Activated naive CD4-positive, alpha-beta T cell (primary cell): Measurements from ENCODE around the gene FMO5.
"Not testable (repeated sequence)": the region's sequence is repeated elsewhere in the genome, so short reads cannot be mapped to it uniquely, and the experiment has no call there.

Experiments
- DNase-seq, 4 experiments: peaks; one replicate each; lab custom pipeline; 2025; lab: John Stamatoyannopoulos, UW

The FMO5 gene

DNA sequence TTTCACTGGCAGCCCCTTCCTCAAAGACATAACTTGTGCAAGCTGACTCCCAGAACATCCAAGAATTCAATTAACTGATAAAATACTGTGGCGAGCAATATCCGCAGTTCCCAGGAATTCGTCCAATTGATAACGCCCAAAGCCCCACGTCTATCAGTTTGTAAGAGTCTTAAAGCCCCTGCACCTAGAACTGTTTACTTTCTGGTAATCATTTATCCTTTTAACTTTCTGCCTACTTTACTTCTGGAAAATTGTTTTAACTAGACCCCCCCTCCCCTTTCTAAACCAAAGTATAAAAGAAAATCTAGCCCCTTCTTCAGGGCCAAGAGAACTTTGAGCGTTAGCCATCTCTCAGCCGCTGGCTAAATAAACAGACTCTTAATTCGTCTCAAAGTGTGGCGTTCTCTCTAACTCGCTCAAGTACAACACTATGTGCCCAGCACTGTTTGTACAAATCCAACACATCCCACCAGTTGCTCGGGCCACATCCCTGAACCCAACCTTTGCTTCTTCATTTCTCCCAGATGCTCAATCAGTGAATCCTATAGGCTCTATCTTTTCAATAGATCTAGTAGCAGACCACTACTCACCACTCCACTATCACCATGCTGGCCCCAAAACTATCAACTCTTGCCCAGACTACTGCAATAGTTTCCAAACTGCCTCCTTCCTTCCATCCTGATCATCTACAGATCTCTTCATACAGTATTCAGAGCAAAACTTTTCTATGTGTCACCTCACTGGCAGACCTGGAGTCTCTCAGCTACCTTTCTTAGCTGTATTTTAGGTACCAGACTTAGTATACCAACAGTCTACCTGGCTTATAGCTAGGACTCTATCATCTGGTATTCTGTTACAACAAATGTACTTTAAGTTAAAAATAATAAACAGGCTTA is 14.0 kb upstream of the FMO5 start:
- no peak for DNase-seq

DNA sequence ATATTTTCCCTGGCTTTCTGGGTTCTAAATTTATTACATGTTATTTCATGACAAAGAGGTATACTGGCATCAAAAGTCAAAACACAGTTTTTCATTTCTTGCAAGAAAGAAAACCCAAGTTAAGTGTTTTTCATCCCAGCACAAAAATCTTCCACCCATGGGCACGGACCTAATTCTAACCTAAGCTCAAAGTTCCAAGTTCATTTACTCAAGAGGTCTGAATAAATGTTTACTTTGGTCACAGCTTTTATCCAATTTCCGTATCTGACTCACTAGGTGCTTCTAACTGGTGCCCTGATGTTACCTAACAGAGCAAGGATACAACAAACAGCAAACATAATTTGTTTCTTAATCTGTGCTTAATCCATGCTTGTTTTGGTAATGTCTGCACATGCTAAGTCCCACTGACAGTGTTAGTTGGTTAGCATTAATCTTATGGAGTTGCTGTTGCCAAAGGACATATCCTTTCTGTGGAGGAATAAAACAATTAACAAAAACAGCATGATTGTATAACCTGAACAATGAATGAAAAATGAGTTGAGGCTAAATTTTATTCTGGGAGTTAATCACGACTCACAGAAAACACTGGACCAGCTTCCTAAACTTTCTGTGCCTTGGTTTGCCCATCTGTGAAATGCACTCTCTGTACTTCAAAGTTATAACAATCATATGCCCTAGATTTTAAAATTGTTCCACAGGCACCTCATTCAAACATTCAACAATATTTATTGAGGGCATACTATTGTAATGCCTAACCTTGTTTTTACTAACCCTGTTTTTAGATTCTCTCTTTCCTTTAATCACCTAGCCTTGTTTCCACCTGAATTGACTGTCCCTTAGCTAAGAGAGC is 13.1 kb upstream of the FMO5 start:
- DNase-seq: no peak

DNA sequence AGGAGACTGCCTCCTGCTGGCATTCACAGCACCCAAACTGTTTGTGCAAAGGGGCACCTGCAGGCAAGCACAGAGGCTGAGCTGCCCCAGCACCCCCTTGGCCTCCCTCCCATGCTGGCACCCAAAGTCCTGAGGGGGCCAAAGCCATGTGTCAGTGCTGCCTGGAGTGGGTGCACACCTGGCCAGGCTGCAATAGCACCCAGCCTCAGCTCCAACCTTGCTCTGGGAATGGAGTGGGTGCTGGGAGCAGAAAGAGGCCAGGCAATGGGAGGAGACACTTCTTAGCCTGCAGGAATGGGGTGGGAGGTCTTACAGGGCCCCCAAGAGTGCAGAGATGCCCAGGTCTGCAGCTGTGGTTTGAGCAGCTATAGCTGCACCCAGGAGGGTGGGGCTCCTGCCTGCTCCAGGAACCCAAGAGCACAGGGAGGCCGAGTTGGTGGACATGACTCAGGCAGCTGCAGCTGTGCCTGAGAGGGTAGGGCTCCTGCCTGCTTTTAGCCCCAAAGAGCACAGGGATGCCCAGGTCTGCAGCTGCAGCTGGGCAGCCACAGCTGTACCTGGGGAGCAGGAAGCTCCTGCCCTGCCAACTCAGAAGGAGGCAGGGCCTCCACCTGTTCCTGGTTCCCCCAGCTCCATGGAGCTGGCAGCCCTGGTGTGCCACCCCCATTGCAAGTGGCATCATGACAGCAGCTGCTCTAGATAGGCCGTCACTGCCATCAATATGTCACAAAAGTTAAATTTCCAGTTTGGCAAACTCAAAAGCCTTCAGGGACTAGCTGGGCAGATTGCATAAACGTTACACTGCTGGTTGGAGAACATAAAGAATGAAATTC is 12.0 kb upstream of the FMO5 start:
- DNase-seq: no peak

DNA sequence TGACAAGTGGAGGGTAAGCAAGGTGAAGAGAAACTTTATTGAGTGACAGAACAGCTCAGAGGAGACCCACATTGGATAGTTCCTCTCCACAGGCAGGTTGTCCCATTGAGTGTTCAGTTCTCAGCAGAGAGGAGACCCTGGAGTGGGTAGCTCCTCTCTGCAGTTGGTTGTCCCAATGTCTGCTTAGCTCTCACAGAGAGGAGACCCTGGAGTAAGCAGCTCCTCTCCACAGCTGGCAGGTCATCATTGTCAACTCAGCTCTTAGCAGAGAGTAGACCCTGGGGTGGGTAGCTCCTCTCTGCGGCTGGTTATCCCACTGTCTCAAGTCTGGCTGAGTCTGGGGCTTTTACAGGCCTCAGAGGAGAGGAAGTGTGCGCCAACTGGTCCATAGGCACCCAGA is 11.3 kb upstream of the FMO5 start:
- DNase-seq: no peak

DNA sequence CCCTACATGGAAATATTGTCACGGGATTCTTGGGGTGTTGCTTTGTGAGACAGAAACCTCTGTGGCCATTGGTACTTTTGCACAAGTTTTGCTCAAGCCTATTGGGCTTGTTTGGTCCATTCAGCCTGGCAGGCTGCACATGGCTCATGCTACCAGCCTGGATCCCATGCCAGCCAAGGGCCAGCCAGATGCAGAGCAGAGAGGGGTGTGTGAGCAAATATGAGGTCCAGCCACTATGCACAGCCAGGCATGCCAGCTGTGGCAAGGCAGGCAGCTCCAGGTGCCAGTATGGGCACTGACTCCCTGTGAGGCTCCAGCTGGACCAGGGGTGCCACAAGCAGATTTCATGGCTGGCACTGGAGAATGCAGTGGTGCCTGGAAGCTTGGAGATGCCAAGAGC is 10.7 kb upstream of the FMO5 start:
- no peak for DNase-seq

DNA sequence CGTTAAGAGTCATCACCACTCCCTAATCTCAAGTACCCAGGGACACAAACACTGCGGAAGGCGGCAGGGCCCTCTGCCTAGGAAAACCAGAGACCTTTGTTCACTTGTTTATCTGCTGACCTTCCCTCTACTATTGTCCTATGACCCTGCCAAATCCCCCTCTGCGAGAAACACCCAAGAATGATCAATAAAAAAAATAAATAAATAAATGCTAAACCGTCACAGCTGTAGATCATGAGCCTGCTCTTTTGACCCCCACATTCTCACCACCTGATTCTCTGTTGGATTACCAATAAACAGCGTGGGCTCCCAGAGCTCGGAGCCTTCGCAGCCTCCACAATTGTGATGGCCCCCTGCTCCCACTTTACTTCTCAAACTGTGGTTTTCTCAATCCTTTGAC is 8.8 kb upstream of the FMO5 start:
- not testable (repeated sequence) for DNase-seq

DNA sequence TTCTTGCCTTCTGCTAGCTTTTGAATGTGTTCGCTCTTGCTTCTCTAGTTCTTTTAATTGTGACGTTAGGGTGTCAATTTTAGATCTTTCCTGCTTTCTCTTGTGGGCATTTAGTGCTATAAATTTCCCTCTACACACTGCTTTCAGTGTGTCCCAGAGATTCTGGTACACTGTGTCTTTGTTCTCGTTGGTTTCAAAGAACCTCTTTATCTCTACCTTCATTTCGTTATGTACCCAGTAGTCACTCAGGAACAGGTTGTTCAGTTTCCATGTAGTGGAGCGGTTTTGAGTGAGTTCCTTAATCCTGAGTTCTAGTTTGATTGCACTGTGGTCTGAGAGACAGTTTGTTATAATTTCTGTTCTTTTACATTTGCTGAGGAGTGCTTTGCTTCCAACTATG is 5.9 kb upstream of the FMO5 start:
- DNase-seq: not testable (repeated sequence)

DNA sequence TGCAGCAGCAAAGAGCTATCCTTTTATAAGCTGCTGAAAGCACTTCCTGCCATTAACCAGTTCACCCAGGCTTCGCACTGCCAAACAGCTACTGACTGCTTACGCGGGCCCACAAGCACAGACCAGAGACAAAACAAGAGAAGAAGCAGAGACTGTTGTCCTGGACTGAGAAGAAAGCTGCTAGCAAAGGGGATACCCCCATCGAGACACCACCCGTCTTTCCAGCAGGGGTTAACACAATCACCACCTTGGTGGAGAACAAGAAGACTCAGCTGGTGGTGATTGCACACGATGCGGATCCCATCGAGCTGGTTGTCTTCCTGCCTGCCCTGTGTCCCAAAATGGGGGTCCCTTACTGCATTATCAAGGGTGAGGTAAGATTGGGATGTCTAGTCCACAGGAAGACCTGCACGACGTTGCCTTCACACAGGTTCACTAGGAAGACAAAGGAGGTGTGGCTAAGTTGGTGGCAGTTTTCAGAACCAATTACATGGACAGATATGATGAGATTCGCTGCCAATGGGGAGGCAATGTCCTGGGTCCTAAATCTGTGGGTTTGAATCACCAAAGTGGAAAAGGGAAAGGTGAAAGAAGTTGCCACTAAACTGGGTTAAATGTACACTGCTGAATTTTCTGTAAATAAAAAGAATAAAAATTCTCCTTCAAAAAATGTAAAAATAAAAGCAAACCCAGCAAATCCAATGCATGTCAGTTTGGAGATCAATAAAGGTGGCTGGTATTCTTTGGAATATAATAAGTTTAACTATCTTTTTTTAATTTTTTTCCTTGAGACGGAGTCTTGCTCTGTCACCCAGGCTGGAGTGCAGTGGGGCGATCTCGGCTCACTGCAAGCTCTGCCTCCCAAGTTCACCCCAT is 1.2 kb downstream of the FMO5 start:
- no peak for DNase-seq

DNA sequence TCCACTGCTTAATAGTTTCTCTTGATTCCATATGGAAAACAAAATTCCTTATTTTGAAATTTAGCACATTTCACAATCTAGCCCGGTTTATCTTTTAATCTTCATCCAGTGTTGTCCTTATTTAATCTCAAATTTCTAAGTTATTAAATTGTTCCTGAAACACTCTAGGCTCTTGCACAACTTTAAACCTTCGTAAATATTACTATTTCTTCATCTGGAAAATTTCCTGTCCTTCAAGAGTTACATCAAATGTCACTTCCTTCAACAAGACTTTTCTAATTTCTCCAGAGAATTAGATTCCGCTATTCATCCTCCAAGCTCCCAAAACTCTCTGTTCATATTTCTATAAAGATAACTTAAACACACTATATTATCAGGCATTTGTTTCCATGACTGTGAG is 6.5 kb downstream of the FMO5 start:
- no peak for DNase-seq

DNA sequence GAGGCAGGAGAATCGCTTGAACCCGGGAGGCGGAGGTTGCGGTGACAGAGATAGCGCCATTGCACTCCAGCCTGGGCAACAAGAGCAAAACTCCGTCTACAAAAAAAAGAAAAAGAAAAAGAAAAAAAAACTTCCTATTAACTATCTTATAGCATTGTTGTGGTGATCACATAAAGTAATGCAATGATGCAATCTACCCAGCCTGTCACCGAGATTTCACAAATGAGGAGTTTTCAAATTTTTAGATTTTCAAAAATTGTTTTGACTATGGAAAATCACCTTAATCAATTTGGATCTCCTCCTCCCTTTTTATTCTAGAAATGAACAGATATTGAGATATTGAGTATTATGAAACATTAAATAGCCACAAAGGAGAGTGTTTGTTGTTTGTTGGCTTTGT is 8.0 kb downstream of the FMO5 start:
- DNase-seq: no peak

DNA sequence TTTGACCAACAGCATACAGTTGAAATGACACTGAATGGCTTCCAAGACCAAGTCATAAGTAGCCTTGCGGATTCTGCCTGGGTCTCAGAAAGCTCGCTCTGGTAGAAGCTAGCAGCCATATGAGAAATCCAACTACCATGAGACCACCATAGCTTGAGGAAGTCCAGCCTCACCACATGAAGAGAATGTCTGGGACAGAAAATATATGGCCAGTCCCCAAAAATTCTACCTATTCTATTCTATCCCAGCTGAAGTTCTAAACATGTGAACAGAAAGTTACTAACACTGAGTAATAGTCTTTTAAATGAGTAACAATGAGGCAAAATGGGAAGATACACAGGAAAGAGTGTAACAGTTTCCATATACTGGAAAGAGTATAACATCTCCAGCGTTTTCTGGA is 9.0 kb downstream of the FMO5 start:
- no peak for DNase-seq

DNA sequence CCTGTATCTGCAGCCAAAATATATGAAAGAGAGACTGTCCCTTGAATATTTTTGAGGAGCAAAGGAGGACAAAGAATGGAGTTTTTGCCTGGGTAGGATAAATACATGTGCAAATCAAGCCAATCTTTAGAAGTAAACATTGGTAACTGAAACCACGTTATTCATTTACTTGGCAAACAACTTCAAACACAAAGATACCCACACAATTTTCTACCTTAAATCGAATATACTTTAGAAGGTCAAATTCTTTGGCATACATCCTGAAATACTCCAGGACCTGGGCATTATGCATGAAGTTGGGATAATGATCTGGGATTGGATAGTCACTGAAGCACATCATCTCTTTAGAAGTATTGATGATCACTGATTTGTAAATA is 9.6 kb downstream of the FMO5 start:
- DNase-seq: no peak

DNA sequence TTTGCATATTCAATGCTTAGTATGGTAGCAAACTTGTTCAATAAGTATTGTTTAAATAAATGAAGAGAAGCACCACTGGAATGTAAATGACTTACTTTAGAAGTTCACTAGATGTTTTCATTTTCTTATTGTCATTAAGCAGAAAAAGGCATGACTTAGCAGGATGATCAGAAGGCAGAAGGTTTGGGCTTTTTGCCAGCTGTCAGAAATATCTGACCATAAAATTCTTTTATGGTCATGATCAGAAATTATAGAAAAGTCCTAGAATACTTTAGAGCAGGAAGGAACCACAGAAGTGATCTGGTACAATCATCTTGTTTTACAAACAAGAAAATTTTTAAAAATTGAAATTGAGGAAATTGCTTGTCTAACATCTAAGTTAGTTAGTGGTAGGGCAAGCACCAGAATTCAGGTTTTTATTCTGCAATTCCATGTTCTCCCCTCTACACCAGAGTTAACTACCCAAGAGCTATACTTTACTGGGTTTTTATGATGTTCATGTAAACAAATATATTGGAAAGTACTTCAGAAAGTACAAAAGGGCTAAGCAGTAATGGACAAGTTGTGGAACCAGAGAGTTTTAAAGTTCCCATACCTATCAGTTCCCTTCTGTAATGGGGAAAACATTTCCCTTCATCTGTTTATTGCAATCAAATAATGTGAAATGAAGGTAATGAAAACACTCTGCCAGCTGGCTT is 10.1 kb downstream of the FMO5 start:
- DNase-seq: no peak

DNA sequence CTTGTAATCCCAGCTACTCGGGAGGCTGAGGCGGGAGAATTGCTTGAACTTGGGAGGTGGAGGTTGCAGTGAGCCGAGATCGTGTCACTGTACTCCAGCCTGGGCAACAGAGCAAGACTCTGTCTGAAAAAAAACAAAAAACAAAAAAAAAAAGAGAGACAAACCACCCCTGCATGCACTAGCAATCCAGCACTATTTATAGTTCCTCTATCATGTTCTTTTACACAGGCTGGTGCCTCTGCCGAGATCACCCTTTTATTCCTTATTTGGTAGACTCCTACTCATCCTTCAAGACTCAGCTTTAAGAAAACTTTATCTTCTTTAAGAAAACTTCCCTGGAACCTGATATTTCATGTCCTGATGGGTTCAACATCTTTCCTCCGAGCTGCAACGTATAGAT is 10.8 kb downstream of the FMO5 start:
- DNase-seq: no peak

DNA sequence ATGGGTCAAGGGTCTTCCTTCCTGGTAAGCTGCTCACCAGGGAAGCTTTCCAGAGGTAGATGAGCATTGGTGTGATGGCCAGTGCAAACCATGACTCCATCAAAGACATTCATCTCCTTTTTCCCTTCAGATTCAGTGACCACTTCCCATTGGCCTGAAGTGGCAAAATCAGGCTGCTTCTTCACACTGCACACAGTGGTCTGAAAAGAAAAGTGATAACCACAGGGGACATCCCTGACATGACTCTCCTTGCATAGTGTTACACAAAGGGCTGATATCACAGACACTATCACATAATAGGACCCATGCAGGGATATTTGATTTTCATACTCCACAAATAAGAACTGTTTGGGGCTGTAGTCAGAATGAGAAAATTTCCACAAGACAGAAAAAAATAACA is 11.9 kb downstream of the FMO5 start:
- DNase-seq: no peak

DNA sequence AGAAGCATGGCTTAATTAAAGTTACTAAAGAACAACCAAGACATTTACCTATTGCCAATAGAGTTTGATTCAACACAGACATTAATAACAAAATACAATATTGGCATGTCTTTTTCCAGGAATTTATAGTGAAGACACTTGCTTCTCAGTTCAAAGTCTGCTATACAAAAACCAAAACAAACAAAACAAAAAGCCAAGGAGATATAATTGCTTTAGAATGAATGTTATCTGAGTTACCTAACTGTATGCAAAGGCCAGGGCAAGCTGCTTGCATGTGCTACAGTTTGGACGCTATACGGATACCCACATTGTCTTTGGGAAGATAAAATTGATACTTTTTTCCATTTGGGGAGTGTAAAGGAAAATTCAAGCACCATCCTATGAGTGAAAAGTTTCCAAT is 13.6 kb downstream of the FMO5 start:
- no peak for DNase-seq

DNA sequence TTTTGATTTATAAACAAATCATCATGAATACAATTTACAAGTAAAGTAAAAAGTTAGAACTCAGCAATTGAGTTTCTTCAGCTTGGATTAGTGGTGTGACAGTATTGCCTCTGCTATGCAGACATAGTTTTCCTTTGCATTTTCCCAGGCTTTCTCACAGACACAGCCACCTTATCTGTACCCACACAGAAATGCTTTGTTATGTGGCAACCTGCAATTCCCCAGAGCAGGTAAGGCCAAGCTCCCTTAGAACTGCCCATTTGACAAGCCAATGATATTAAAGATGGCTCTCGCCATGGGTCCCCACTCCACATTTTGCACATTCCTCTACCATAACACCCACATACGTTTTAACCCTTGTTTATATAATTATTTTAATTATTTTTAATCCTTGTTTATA is 14.2 kb downstream of the FMO5 start:
- DNase-seq: no peak

DNA sequence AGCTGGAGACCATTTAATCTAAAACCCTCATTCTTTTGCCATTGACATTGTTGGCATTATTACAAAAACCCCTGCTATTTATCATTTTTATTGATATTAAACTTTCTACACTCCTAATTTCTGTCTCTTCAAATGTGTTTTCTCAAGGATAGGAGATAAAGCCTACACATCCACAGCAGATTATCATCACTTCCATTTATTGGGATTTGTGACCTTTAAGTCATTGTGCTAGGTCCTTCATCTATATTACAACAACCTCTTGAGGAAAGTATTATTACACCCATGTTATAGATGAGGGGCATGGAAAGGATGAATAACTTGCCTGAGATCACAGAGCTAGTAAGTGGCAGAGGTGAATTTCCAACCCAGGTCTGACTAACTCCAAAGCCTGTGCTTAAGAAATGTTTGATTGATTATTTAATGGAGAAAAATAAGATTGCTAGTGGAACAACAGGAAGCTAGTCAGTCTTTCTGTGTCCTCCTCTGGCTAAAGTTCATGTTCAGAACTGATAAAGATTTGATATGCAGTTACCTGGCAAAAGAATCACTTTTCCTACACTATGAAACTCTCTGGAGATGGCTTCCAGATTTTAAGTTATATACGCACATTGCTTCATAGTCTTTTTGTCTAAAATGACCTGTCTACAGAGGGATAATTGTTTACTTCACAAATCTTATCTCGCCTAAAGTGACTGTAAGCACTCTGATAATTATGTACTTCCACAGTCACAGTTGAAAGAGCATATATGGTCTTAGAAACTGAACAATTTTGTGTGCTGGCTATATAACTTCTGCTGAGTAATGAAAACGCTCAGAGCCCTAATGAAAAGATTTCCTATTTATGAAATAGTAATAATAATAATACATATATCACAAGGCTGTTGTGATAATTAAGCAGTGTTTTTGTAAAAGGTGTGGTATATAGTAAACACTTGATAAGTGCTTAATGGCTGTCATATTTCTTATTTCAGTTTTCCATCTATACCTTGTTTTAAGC is 15.0 kb downstream of the FMO5 start:
- no peak for DNase-seq

DNA sequence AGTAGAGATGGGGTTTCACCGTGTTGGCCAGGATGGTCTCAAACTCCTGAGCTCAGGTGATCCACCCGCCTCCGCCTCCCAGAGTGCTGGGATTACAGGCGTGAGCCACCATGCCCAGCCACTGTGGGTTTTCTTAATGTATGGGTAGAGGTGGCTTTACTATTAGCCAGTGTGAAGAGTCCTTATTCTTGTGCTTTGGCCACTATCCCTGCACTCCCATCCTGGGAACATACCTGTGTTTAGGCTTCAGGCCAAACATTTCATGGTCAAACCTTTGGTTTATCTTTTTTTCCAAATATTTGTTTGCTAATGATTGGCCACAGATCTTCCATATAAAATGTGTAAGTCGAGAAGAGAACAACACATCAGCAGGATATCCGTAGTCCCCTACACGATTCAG is 16.5 kb downstream of the FMO5 start:
- DNase-seq: no peak

DNA sequence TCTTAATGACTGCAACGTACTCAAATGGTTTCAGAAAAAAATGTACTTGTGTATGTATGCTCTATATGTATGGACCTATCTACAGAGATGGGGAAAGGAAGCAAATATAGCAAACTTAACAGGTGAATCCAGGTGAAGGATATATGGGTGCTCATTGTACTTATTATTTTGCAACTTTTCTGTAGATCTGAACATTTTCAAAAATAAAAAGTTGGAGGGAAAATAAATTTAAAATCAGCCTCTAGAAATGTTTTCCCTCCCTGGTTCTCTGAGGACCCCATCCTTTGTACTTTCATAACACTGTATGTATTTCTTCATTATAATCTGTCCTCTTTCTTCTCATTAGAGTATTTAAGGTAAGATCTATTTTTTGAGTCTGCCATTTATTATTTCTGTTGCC is 17.9 kb downstream of the FMO5 start:
- DNase-seq: no peak
